ENCODE results near the gene CNTNAP5.

Gene CNTNAP5

DNA sequence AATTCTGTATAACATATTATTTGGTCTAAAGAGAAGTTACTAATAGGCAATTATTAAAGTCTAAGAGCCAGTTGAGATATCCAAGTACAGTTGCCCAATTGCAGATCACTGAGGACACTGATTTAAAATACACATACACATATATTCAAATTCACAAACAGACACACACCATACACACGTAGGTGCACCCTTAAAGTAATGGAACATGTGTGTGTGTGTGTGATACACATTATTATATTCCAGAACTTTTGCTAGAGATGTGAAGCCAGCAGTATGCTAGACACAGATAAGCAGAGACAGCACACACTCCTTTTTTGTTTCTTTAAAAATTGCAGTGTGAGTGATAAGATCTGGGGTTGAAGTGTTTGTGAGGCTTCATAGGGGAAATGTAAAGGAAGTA, 292.5 kb downstream of the CNTNAP5 start:
- TF ChIP-seq, protein P1, sequence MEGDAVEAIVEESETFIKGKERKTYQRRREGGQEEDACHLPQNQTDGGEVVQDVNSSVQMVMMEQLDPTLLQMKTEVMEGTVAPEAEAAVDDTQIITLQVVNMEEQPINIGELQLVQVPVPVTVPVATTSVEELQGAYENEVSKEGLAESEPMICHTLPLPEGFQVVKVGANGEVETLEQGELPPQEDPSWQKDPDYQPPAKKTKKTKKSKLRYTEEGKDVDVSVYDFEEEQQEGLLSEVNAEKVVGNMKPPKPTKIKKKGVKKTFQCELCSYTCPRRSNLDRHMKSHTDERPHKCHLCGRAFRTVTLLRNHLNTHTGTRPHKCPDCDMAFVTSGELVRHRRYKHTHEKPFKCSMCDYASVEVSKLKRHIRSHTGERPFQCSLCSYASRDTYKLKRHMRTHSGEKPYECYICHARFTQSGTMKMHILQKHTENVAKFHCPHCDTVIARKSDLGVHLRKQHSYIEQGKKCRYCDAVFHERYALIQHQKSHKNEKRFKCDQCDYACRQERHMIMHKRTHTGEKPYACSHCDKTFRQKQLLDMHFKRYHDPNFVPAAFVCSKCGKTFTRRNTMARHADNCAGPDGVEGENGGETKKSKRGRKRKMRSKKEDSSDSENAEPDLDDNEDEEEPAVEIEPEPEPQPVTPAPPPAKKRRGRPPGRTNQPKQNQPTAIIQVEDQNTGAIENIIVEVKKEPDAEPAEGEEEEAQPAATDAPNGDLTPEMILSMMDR (conservative IDR thresholded peaks at IDR 0.05; ENCODE audit: low read depth, low read length): no peak
- DNase-seq (ENCODE audit: low read depth): no peak
- H3K4me3 ChIP-seq (ENCODE audit: low read length): no peak overlapping the region

GRCh38 chr2:124318913-124319312, 293.8 kb downstream of the CNTNAP5 start:
- DNase-seq (ENCODE audit: low read depth): no peak
- no peak overlapping the region for H3K4me3 ChIP-seq (ENCODE audit: low read length)
- TF ChIP-seq, protein P1 (conservative IDR thresholded peaks at IDR 0.05; ENCODE audit: low read depth, low read length): no peak

- DNase-seq (ENCODE audit: low read depth): no peak
- TF ChIP-seq, protein P1 (conservative IDR thresholded peaks at IDR 0.05; ENCODE audit: low read depth, low read length): no peak
- H3K4me3 ChIP-seq (ENCODE audit: low read length): no peak overlapping the region
These were observed 294.5 kb downstream of the CNTNAP5 start for GRCh38 chr2:124319577-124319976.

DNA sequence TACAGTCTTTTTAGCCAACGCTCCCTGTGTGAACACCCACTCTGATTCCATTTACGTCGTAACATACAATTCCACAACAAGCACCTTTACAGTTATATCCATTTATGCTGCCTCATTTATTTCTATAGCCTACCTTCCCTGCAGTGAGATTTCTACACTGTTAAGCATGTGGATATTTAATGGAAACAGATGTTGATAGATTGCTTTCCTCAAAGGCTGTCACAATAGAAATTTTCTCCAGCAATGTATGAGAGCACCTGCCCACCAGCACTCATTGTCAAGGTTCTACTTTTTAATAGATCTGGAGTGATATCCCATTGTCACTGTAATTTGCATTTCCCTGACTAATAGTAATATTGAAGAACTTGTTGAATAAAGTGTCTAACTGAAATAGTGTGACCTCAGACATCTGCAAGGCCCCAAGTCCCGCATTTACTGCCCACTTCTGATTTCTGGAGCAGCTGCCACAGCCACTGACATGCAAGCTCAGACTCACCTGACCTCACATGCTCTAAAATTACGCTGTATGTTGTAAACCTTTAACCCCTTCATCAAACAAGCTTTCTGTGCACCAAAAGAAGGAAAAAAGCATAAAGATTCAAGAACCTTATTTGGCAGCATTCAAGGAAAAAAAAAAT, 295.1 kb downstream of the CNTNAP5 start:
- TF ChIP-seq, protein P1 (conservative IDR thresholded peaks at IDR 0.05; ENCODE audit: low read depth, low read length): no peak
- H3K4me3 ChIP-seq (ENCODE audit: low read length): no peak overlapping the region
- DNase-seq (ENCODE audit: low read depth): no peak

- no peak overlapping the region for H3K4me3 ChIP-seq (ENCODE audit: low read length)
- DNase-seq (ENCODE audit: low read depth): peak; percentile 51
- TF ChIP-seq, protein P1 (conservative IDR thresholded peaks at IDR 0.05; ENCODE audit: low read depth, low read length): peak; percentile 5
These were observed 298.2 kb downstream of the CNTNAP5 start for GRCh38 chr2:124323321-124323720.

GRCh38 chr2:124325667-124326440, 300.8 kb downstream of the CNTNAP5 start:
- no peak overlapping the region for H3K4me3 ChIP-seq (ENCODE audit: low read length)
- TF ChIP-seq, protein P1 (conservative IDR thresholded peaks at IDR 0.05; ENCODE audit: low read depth, low read length): peak; percentile 59
- DNase-seq (ENCODE audit: low read depth): peak; percentile 63

DNA sequence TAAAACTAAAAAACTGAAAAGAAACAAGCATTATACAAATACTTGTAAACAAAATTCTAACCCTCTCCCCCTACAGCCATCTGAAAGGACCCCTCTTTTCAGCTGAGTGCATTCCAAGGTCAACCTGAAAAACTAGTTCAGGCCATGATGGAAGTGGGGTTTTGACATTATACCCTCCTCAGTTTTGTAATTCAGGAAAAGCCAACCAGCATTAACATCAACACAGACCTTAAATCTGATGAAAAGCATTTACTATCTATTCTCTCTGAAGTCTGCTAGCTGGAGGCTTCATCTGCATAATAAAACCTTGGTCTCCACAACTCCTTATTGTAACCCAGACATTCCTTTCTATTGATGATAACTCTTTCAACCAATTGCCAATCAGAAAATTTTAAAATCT, 302.2 kb downstream of the CNTNAP5 start:
- TF ChIP-seq, protein P1 (conservative IDR thresholded peaks at IDR 0.05; ENCODE audit: low read depth, low read length): no peak
- DNase-seq (ENCODE audit: low read depth): no peak
- no peak overlapping the region for H3K4me3 ChIP-seq (ENCODE audit: low read length)
